GM18909 (cell line): Measurements from ENCODE around the gene SH3BP2.

Source experiments
- ATAC-seq: cut with Tn5 transposase; IDR thresholded peaks from one replicate; pipeline ENCODE4 v1.9.1; 2021; ENCODE audit warnings: mild to moderate bottlenecking; ENCODE audit not compliant: unreplicated experiment, poor library complexity

The SH3BP2 gene, protein sequence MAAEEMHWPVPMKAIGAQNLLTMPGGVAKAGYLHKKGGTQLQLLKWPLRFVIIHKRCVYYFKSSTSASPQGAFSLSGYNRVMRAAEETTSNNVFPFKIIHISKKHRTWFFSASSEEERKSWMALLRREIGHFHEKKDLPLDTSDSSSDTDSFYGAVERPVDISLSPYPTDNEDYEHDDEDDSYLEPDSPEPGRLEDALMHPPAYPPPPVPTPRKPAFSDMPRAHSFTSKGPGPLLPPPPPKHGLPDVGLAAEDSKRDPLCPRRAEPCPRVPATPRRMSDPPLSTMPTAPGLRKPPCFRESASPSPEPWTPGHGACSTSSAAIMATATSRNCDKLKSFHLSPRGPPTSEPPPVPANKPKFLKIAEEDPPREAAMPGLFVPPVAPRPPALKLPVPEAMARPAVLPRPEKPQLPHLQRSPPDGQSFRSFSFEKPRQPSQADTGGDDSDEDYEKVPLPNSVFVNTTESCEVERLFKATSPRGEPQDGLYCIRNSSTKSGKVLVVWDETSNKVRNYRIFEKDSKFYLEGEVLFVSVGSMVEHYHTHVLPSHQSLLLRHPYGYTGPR

DNA sequence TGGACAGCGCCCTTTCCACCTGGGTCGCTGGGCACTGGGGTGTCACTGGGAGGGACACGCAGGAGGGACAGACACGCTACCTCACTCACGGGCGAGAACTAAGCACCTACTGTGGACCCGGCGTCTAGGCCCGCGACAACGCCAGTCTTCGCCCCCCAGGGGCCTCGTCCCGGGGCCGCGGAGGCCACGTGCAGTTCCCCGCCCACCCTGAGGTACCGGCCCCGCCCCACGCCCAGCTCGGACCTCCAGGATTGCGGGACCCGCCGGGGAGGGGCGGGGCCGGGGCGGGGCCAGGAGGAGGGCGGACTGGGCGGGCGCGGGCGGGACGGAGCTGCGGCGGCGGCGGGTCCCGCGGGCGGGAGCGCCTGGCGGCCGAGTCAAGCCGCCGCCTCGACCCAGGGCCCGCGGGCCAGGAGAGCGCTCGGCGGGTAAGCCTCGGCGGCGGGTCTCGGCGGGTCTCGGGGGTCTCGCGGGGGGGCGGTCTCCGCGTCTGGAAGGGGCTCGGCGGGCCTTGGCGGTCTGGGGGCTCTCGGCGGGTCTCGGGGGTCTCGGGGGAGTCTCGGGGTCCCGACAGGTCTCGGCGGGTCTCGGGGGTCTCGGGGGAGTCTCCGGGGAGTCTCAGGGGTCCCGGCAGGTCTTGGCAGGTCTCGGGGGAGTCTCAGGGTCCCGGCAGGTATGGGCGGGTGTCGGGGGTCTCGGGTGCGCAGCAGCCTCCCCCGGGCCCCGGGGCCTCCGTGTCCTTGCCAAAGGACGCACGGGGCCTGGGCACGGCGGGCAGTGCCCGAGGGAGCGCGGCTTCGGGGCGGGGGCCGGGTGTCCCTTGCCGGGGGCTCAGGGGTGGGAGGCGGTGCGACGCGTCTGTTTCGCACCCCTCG lies at the start of gene SH3BP2:
Gene SH3BP2, plus strand, starts transcription at position 375 of the 875 bp plus-strand sequence. CDS start 27,533 bp downstream, outside the sequence.
- ATAC-seq = no peak

DNA sequence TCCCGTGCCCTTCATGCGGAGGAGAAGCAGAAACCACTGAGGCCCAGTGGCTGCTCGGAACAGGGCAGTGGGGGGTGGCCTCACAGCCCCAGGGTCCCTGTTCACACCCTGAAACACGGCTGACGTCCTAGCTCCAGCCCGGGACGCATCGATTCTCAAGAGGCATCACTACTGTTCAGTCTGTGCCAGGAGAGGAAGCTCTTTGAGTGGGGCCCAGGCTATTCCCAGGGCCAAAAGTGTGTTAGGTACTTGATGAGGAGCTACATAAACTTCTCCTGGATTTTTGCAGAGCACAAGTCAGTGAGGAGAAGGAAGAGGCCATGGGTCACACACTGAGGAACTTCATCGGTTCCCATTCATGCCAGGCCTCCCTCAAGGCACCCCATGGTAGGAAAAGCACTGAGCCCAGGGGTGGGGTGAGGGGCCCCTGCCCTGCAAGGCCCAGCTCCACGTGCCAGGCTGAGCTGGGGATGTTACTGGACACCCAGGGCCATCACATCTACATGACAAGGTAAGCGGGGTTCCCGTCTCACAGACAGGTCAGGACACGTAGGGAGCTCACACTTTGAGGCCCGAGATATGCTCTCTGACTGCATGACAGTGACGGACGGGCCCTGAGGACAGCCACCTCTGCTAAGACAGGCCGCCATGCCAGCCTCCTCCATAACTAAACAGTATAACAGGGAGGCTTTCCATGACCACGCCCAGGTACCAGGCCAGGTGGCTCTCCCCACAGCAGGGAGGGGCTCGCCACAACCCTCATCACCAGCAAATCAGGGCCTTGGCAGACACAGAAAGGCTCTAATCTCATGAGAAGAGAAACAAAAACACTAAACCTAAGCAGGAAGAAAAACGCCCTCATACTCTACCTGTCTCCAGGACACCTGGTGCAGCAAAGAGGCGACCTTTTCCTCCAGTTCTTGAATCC lies 49.1 kb upstream of the SH3BP2 start:
- ATAC-seq = no peak

DNA sequence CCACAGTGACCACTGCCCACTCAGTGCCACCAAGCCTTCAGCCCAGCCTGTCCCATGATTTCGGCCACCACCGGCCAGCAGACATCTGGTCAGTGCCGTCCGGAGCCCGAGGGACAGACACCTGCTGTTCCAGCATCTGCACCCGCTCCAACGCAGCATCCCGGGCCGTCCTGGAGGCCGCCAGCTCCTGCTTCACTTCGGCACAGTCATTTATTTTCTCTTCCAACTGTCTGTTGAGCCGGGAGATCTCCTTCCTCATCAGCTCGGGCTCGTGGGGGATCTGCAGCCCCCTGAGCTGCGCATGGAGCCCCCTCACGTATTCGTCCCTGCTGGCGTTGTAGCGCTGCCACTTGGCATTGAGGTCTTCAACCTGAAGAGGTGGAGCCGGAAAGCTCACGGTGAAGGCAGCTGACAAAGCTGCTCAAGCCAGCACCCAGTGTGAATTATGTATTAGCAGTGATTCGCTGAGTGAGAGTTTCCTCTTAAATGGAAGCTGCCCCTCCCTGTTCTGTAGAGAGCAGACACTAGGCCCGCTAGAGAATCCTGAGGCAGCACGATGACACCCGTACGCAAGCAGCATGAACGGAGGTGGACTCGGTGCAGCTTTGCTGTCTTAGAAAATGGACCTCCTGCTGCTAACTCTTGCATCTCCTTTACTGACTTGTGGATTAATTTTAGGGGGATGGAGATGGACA lies 48.2 kb upstream of the SH3BP2 start:
- ATAC-seq = no peak

DNA sequence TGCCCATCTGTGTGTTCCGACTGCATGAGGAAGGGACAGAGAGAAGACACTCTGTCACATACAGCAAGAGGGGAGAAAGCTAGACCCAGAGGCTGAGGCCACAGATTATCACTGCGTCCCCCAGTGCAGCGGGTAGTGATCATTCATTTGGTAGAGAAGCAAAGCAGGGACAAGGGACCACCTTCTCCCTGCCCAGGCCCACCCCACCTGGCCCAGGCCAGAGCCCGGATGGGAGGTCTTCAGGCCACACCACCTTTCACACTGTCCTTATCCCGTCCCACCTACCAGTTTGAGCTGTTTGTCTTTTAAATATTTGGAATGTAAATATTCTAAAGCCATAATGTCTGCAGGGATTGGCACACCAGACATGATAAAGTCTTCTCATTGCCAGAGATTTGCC lies 47.4 kb upstream of the SH3BP2 start:
- no peak for ATAC-seq

DNA sequence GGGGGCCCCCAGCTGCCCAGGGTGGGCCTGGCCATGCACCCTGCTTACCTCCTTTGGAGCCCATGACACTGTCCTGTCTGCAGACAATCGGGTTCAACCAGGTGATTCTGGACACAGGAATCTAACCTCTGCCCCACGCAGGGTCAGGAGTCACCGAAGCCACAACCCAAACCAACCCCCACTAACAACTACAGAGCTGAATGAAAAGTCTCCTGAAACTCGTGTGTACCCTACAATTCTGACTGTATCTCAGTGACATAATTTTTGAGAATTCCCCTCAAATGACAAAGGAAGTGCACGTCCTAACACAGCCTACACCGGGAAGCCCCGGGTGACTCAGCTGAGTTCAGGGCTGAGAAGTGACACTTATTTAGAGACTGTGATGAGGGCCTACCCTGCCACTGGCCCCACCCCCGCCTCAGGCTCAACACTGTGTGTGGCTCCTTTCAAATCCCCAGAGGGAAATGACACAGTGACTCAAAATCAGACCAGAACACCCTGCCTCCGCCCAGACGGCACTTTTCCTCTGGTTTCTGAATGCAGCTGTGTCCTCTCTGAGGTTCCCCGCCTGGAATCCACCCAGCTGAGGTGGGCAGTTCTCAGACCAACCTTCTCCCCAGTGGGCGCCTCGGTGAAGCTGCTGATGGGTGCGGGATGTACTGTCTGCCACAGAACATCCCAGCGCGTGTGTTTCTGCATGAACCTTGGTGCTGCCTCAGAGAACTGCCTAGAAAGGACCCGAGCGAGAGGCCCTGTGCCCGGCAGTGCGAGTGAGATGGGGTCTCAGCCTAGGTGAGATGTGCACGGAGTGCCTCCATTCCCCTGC lies 46.7 kb upstream of the SH3BP2 start:
- peak; percentile 91 for ATAC-seq

DNA sequence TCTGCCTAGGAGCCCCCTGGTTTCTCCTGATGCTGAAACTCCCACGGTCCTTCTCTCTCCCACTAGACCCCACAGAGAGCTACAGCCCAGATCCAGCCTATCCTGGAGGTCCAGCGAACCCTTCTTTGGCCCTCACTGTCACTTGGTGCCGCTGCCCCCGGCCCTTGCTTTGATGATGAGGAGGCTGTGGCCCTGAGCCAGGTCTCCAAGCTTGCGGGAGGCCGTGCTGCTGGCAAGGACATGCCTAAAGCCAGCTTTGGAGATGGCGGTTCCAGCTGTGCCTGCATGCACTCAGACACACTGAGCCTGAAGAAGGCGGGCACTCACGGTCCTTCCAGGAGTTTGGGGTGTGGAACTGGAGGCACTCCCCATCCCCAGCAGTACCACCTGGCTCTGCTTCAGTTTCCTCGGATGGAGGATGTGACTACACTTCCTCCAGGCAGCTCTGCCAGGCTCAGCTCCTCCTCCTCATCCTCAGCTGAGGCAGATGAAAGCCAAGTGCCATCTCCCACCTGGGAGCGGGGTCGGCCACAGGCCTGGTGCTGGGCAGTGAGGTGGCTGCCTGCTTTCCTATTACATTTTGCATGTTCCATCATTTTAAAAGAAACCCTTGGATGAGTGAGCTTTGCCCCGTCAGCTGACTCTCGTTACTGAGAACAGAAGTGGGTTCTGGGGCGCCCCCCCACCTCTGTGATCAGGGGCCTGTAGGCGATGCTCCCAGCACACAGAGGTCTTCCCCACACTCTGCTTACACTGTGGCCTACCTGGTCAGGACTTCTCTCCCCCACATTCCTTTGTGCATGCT lies 45.8 kb upstream of the SH3BP2 start:
- ATAC-seq = no peak

DNA sequence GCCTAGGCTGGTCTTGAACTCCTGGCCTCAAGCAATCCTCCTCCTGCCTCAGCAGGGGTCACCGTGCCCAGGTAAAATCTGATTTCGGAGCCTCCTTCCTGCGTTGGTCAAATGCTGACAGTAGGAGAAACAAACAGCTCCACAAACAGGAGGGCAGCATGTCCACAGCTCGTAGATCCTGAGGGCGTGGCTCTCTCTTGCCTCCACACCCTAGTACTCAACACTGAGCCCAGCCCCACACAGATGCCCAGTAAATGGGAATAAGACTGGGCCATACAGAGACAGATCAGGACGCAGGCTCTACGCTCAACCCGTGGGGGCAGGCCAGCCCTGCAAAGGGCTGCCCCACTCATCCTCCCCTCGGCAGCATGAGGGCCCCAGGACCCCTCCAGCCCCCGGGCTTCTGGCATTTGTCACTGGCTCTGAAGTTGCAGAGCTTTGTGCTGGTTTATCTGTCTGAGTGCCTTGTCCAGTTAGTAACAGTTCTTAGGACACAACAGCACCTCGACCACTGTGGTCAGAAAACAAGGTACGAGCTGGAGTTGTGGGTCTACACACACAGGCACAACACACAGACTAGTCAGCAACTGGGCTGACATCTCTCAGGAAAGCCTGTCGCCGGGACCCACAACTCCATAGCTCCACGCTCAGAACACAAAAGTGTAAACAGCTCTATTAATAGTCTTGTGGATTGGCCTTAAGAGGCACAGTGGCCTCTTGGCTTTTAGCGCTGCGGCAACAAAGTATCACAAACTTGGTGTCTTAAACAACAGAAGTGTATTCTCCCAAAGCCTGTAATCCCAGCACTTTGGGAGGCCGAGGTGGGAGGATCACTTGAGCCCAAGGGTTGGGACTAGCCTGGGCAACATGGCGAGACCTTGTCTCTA lies 41.9 kb upstream of the SH3BP2 start:
- ATAC-seq = no peak

DNA sequence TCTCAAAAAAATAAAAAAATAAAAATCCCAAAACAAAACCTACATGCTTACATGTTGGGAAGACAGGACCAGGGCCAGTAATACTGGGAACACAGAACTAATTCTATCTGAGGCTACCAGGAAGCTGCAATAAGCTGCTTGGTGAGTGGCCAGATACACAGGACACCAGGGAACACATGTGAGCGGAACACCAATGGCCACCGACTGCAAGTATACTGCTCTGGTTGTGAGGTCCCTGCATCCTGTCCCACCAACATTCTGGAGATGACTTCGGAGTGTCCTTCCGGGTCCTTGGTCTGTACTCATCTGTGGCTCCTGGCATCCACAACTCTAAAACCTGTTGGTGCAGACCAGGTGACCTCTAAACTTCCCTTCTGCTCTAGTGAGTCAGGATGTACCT lies 39.4 kb upstream of the SH3BP2 start:
- no peak for ATAC-seq

DNA sequence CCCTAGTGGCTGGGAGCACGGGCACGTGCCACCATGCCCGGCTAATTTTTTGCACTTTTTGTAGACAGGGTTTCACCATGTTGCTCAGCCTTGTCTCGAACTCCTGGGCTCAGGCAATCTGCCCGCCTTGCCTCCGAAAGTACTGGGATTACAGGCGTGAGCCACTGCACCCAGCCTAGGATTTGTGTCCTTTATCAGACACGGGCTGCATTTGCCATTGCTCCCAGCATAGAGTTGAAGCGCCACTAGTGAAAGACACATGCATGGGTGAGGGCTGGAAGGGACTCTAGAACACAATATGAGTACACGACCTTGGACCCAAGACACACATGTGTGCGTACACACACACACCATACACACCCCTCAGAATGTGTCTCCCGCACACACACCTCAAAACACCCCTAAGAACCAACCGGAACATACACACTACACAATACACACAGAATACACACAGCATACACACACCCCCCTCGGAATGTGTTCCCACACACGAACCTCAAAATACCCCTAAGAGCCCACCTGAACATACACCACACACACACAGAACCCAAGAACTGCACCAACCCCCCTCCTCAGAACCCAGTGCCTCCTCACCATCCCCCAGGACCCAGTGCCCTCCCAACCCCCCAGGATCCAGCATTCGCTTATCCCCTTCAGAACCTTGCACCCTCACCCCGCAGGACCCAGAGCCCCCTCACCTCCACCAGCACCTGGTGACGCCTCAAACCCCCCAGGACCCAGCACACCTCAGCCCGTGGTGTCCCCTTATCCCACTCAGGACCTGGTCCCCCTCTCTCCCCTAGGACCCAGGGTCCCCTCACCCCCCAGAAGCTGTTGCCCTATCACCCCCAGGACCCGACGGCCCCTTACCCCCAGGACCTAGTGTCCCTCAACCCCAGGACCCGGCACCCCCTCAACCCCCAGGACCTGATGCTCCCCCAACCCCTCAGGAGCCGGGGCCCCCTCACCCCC lies 37.8 kb upstream of the SH3BP2 start:
- ATAC-seq = no peak

DNA sequence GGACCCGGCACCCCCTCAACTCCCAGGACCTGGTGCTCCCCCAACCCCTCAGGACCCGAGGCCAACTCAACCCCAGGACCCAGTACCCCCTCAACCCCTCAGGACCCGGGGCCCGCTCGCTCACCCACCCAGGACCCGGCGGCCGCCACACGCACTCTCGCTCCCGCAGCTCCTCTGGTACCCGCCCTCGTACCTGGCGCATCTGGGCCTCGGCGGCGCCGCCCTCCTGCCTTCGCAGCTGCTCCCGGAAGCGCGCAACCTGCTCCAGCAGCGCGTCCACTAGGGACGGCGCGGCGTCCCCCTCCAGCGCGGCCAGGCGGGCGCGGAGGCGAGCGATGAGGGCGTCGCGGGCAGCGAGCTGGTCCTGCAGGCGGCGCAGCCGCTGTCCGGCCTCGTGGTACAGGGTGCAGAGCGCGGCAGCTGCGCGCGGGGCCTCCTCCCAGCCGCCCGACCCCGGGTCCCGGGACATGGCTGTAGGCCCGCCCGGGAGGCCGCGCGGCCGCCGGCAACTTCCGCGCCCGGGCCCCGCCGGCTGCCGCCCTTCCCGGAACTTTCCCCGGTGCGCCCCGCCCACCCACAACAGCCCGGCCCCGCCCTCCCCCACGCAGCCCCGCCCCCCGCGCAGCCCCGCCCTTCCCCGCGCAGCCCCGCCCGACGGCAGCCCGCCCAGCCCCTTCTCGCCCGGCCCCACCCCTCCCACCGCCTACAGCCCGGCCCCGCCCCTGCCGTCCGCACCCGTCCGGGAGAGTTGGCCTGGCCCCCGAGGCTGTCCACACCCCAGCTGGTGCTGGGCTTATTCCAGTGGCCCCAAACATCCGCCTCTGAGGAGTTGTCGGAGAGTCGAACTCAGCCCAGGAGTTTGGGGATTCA lies 36.8 kb upstream of the SH3BP2 start, which contains the start of gene TNIP2:
Gene TNIP2, minus strand, starts transcription at position 516 of the 870 bp plus-strand sequence. Its CDS starts 47 bp downstream, at position 469.
- peak; percentile 75 for ATAC-seq

DNA sequence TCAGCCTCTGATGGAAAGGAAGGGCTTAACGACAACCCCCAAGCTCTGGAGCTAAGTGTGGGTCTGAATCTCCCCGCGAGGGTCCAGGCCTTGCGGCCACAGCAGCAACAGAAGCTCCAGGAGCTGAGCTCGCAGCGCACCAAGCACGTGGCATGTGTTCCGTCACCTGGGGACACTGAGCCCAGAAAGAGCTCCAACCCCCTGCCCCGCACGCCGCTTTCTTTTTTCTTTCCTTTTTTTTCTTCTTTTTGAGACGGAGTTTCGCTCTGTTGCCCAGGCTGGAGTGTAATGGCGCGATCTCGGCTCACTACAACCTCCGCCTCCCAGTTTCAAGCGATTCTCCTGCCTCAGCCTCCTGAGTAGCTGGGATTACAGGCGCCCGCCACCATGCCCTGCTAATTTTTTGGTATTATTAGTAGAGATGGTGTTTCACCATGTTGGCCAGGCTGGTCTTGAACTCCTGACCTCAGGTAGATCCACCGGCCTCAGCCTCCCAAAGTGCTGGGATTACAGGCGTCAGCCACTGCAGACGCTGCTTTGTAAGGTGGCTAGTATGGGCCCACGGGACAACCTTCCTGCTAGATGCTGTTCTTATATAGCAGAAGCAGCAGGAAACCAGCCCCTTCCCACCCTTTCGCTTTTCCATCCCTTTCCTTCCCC lies 36.1 kb upstream of the SH3BP2 start:
- ATAC-seq = peak; percentile 3

DNA sequence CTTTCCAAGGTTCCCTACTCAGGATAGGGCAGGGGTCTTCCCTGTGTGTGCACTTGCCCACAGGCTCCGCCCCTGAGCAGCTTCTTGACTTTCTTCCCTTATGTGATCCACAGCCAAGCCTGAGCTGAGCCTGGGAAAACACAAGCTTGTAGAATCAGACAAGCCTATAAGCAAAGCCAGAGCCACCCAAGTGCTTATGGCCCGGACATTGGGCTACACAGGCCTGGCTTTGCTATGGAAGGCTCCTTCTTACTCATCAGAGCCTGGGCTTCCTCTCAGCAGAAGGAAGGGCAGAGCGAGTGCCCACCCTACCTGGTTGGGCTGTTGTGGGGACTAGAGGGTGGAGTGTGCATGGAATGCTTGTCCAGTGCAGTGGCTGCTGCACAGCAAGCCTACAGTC lies 35.5 kb upstream of the SH3BP2 start:
- ATAC-seq = no peak

DNA sequence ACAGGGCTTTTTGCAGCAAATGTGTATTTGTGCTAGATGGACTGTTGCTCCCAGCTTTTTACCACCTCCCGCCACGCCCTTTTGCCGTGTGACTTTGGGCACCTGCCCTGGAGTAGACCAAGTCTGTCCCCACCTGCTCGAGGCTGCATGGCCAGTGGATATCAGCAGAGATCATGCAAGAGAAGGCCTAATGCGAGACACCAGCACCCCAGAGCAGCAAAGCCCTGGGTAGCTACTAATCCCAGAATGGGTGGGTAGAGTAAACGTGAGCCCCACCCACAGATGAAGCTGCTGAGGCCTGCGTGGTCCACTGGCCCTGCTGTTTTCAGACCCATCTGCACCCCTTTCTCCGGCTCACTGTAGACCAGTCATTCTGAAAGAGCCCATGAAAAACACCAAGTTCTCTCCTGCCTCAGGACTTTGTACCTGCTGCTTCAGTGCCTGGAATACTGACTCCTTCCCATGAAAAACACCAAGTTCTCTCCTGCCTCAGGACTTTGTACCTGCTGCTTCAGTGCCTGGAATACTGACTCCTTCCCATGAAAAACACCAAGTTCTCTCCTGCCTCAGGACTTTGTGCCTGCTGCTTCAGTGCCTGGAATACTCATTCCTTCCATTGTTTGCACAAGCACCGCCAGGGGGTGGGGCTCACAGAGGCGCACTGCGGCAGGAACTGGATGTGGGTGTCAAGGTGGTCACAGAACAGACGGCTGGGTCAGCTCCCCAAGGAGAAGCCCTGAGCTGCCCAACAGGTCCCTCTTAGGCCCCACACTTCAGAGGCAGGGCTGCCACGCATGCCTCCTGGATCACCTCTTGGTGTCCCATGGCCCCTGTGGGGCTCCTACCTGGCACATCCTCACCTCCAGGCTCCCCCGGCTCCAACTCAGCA lies 31.6 kb upstream of the SH3BP2 start:
- ATAC-seq = no peak
